Calu3 (cell line): ENCODE data around the gene FABP6. TPM values are rescaled to one million over a fixed set of nuclear protein-coding genes. Genes with fewer than 3 reads are reported as not detected.

ENCODE experiments used
- BruUV-seq: library from RNA; stranded (reverse); fragments of 400-500 nt; replicated peaks from 2 replicates; lab custom pipeline; 2021; lab: Mats Ljungman, UMichigan
- CTCF ChIA-PET: fragments of 300-600 bp; sonication (Branson Sonifier 250); formaldehyde crosslinking; loops from one replicate; lab custom pipeline; 2022; ENCODE audit warnings: antibody characterized with exemption; lab: Charles Lee
- DNase-seq: peaks from one replicate; pipeline ENCODE4 v3.0.0; 2022
- H3K27ac Mint-ChIP-seq: one replicate; pipeline ENCODE4 v1.8.0; 2022; ENCODE audit warnings: mixed read lengths; ENCODE audit not compliant: unreplicated experiment
- H3K27me3 Mint-ChIP-seq: one replicate; pipeline ENCODE4 v1.8.0; 2022; ENCODE audit warnings: mixed read lengths; ENCODE audit not compliant: unreplicated experiment
- H3K36me3 Mint-ChIP-seq: one replicate; pipeline ENCODE4 v1.8.0; 2022; ENCODE audit warnings: mild to moderate bottlenecking, moderate library complexity, mixed read lengths; ENCODE audit not compliant: insufficient read depth, unreplicated experiment
- H3K4me1 Mint-ChIP-seq: one replicate; pipeline ENCODE4 v1.8.0; 2022; ENCODE audit warnings: mild to moderate bottlenecking, low read depth, mixed read lengths; ENCODE audit not compliant: unreplicated experiment
- H3K4me3 Mint-ChIP-seq: one replicate; pipeline ENCODE4 v1.8.0; 2022; ENCODE audit warnings: mild to moderate bottlenecking, low read depth, moderate library complexity, mixed read lengths; ENCODE audit not compliant: unreplicated experiment
- H3K9me3 Mint-ChIP-seq: one replicate; pipeline ENCODE4 v1.8.0; 2022; ENCODE audit warnings: low read depth, mixed read lengths; ENCODE audit not compliant: unreplicated experiment
- intact Hi-C: fragments of 100-400 bp; cut with micrococcal nuclease; formaldehyde crosslinking; loops from one replicate; pipeline ENCODE4 v1.10.0; 2022; ENCODE audit not compliant: unreplicated experiment
- total RNA-seq: library from RNA; stranded (reverse); gene quantifications from 2 replicates; pipeline ENCODE4 v1.2.3, GENCODE V29; 2022
- TF ChIP-seq, protein P1 (sequence below): fragments of 200-600 bp; IDR thresholded peaks from one replicate; pipeline ENCODE4 v1.8.0; 2022; ENCODE audit warnings: antibody characterized with exemption; ENCODE audit not compliant: unreplicated experiment

The FABP6 gene
- total RNA-seq, 1 experiment from 2014 or later = 1.6 TPM

DNA sequence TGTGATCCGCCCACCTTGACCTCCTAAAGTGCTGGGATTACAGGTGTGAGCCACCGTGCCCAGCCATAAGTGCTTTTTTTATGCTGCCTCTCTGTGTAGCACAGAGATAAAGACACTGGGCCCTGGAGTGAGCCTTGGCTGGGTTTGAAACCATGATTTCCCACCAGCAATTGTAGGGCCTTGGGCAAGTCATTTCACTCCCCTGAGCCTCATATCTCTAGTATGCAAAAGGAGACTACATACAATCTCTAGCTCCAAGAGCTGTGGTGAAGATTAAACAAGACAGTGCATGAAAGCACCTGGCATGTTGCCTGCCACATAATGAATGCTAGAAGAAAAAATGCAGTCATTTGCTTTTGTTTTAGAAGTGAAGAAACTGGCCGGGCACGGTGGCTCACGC lies 3.9 kb downstream of the FABP6 start:
- Mint-ChIP-seq H3K4me3 (no peak overlapping the region), H3K4me1 (no peaks in the 10 kb centered on the region), H3K36me3 (no peaks in the 10 kb centered on the region), H3K9me3 (no peaks in the 10 kb centered on the region), H3K27ac (no peak overlapping the region), H3K27me3 (no peaks in the 10 kb centered on the region)
- DNase-seq = no peak
- CTCF ChIA-PET = interaction anchor here (0.9 kb wide), 1 partner anchor 13 kb away, joined by 4 read pairs; no protein-coding TSS in a partner anchor
- BruUV-seq = no TSS peak
- TF ChIP-seq, protein P1, sequence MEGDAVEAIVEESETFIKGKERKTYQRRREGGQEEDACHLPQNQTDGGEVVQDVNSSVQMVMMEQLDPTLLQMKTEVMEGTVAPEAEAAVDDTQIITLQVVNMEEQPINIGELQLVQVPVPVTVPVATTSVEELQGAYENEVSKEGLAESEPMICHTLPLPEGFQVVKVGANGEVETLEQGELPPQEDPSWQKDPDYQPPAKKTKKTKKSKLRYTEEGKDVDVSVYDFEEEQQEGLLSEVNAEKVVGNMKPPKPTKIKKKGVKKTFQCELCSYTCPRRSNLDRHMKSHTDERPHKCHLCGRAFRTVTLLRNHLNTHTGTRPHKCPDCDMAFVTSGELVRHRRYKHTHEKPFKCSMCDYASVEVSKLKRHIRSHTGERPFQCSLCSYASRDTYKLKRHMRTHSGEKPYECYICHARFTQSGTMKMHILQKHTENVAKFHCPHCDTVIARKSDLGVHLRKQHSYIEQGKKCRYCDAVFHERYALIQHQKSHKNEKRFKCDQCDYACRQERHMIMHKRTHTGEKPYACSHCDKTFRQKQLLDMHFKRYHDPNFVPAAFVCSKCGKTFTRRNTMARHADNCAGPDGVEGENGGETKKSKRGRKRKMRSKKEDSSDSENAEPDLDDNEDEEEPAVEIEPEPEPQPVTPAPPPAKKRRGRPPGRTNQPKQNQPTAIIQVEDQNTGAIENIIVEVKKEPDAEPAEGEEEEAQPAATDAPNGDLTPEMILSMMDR = no peak
- intact Hi-C loops = no loop called here

DNA sequence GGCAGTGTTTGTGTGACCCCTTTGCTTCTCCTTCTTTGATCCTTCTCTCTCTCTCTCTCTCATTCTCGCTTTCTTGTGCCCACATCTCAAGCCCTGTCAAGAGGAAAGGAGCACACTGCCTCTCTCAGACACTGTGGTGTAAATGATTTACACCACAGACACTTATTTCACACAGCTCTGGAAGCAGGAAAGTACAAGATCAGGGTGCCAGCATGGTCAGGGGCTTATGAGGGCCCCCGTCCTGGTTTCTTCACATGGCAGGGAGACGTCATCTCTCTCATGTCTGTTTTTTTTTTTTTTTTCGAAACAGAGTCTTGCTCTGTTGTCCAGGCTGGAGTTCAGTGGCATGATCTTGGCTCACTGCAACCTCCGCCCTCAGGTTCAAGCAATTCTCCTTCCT lies 6.4 kb downstream of the FABP6 start:
- Mint-ChIP-seq H3K4me1 (no peaks in the 10 kb centered on the region), H3K36me3 (no peaks in the 10 kb centered on the region), H3K9me3 (no peaks in the 10 kb centered on the region), H3K4me3 (no peak overlapping the region), H3K27ac (no peak overlapping the region), H3K27me3 (no peaks in the 10 kb centered on the region)
- CTCF ChIA-PET = interaction anchor here (0.7 kb wide), 1 partner anchor 146 kb away, joined by 3 read pairs; no protein-coding TSS in a partner anchor
- TF ChIP-seq, protein P1 = no peak
- no peak for DNase-seq
- no TSS peak for BruUV-seq
- intact Hi-C loops = no loop called here

DNA sequence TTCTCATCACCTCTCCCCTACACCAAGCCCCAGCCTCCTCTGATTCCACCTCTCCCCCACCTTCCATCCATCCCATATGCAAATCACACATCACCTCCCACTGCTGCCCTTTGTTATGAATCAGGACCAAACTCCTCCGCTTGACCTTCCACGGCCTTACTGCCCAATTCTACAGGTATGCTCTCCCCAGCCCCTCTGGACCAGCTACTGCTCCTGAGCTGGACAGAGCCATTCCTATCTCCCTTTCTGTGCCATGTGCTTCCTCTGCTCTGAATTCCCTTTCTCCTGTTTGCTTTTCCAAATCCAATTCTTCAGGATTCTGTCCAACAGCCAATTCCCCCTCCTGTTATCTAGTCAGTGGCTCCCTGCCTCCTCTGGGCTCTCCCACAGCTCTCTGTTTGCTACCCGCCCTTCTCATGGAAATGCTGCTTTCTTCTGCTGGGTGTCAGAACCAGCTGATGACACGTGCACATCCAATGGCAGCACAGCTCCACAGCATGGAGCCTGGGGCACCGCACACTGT lies 8.3 kb downstream of the FABP6 start:
- H3K27ac Mint-ChIP-seq = no peak overlapping the region
- no TSS peak for BruUV-seq
- no peak overlapping the region for H3K4me3 Mint-ChIP-seq
- no peak for DNase-seq
- no peaks in the 10 kb centered on the region for H3K9me3 Mint-ChIP-seq
- CTCF ChIA-PET = no interaction called here
- H3K4me1 Mint-ChIP-seq = no peaks in the 10 kb centered on the region
- intact Hi-C loops = no loop called here
- H3K27me3 Mint-ChIP-seq = no peaks in the 10 kb centered on the region
- no peaks in the 10 kb centered on the region for H3K36me3 Mint-ChIP-seq
- TF ChIP-seq, protein P1 = no peak

GRCh38 chr5:160240350-160240749 lies 11.0 kb downstream of the FABP6 start:
- Mint-ChIP-seq H3K9me3 (no peaks in the 10 kb centered on the region), H3K27ac (no peak overlapping the region), H3K27me3 (no peaks in the 10 kb centered on the region), H3K36me3 (no peaks in the 10 kb centered on the region), H3K4me1 (no peaks in the 10 kb centered on the region), H3K4me3 (no peak overlapping the region)
- intact Hi-C loops = no loop called here
- no peak for DNase-seq
- CTCF ChIA-PET = no interaction called here
- TF ChIP-seq, protein P1 = no peak
- BruUV-seq = no TSS peak
